B cell (primary cell): ENCODE results near the gene CGNL1.

ENCODE experiments used
- EZH2 ChIP-seq: IDR thresholded peaks from 2 replicates; pipeline ENCODE4 v1.6.1; 2012; ENCODE audit warnings: borderline replicate concordance, low read depth, mild to moderate bottlenecking, moderate library complexity, low read length; ENCODE audit not compliant: insufficient read depth, poor library complexity, severe bottlenecking
- TF ChIP-seq, protein P1 (sequence below): fragments of 200-600 bp; IDR thresholded peaks from one replicate; pipeline ENCODE4 v1.8.0; 2022; ENCODE audit warnings: antibody characterized with exemption, mild to moderate bottlenecking

DNA sequence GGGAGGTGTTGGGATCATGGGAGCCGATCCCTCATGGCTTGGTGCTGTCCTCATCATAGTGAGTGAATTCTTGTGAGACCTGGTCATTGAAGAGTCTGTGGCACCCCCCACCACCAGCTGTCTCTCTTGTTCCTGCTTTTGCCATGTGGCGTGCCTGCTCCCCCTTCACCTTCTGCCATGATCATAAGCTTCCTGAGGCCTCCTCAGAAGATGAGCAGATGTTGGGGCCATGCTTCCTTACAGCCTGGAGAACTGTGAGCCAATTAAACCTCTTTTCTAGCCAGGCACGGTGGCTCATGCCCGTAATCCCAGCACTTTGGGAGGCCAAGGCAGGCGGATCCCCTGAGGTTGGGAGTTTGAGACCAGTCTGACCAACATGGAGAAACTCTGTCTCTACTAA is 37.0 kb upstream of the CGNL1 start:
- TF ChIP-seq, protein P1, sequence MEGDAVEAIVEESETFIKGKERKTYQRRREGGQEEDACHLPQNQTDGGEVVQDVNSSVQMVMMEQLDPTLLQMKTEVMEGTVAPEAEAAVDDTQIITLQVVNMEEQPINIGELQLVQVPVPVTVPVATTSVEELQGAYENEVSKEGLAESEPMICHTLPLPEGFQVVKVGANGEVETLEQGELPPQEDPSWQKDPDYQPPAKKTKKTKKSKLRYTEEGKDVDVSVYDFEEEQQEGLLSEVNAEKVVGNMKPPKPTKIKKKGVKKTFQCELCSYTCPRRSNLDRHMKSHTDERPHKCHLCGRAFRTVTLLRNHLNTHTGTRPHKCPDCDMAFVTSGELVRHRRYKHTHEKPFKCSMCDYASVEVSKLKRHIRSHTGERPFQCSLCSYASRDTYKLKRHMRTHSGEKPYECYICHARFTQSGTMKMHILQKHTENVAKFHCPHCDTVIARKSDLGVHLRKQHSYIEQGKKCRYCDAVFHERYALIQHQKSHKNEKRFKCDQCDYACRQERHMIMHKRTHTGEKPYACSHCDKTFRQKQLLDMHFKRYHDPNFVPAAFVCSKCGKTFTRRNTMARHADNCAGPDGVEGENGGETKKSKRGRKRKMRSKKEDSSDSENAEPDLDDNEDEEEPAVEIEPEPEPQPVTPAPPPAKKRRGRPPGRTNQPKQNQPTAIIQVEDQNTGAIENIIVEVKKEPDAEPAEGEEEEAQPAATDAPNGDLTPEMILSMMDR: no peak
- TF ChIP-seq EZH2: no peak
